Activated CD4-positive, alpha-beta memory T cell treated with anti-CD3 and anti-CD28 coated beads, Interleukin-2, amount 10 ng/mL, durations not matched to agents 7 days and 5 days (primary cell): ENCODE results near the gene EEPD1. TPM values are rescaled to one million over a fixed set of nuclear protein-coding genes. Genes with fewer than 3 reads are reported as not detected.
"Not testable (repeated sequence)": the region's sequence is repeated elsewhere in the genome, so short reads cannot be mapped to it uniquely, and the experiment has no call there.

ENCODE experiments used
- CTCF ChIA-PET: fragments of 350-600 bp; sonication (Branson Sonifier 250); formaldehyde crosslinking; loops from one replicate; lab custom pipeline; 2021; ENCODE audit warnings: antibody characterized with exemption, inconsistent platforms; lab: Charles Lee
- POLR2A ChIA-PET: fragments of 350-600 bp; sonication (Branson Sonifier 250); formaldehyde crosslinking; loops from one replicate; lab custom pipeline; 2021; ENCODE audit warnings: antibody characterized with exemption; lab: Charles Lee
- DNase-seq: peaks from one replicate; pipeline ENCODE4 v3.0.0-alpha.2; 2020
- H3K27ac Mint-ChIP-seq: one replicate; pipeline ENCODE4 v1.8.0; 2021; ENCODE audit warnings: mild to moderate bottlenecking, mixed read lengths
- H3K27me3 Mint-ChIP-seq: one replicate; pipeline ENCODE4 v1.8.0; 2021; ENCODE audit warnings: mixed read lengths
- H3K36me3 Mint-ChIP-seq: one replicate; pipeline ENCODE4 v1.8.0; 2021; ENCODE audit warnings: low read depth, mixed read lengths
- H3K4me1 Mint-ChIP-seq: one replicate; pipeline ENCODE4 v1.8.0; 2021; ENCODE audit warnings: mixed read lengths
- H3K4me3 Mint-ChIP-seq: one replicate; pipeline ENCODE4 v1.8.0; 2021; ENCODE audit warnings: mild to moderate bottlenecking, mixed read lengths
- H3K9me3 Mint-ChIP-seq: one replicate; pipeline ENCODE4 v1.8.0; 2021; ENCODE audit warnings: mixed read lengths
- total RNA-seq, 2 experiments: library from RNA; stranded (reverse); gene quantifications; one replicate each; pipeline ENCODE4 v1.2.3, GENCODE V29; 2021

Gene EEPD1
- total RNA-seq, 2 experiments from 2014 or later = 6.5 to 8.5 TPM

DNA sequence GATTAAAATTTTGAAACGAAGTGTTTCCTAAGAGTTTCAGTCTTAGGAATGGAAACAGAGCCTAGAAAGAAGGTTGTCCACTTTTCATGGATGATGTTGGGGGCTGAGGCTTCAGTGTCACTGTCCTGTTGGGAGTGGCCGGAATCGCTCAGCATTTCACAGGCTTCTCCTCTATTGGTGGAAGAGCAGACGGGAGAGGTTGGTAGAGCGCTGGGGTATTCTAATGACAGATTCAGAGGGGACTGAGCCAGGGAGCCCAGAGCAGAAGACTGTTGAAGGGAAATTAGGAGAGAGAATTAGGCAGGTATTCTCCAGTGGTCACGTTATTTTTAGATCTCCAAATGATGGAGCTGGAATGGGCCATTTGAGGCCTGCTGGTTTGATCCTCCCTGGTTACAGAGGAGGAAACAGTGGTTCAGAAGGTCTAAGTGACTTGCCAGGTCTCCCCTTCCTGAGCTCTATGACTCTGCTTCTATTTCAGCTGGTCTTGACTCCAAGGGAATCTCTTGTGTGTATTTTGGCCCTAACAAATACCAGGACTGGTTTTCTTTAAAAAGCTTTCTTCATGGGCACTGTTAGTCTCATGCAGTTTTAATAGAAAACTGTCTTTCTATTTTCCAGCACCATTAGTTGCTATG is 35.7 kb upstream of the EEPD1 start:
- peaks cover 10% of the 10 kb centered on the region for H3K9me3 Mint-ChIP-seq
- no peak for DNase-seq
- peaks cover 32% of the 10 kb centered on the region for H3K4me1 Mint-ChIP-seq
- H3K27ac Mint-ChIP-seq = no peak overlapping the region
- H3K4me3 Mint-ChIP-seq = no peak overlapping the region
- ChIA-PET POLR2A (interaction anchor here (1.0 kb wide), 1 partner anchor 82 kb away, joined by 3 read pairs; no protein-coding TSS in a partner anchor), CTCF (interaction anchor here (0.6 to 0.9 kb wide), 2 partner anchors 10 to 12 kb away, joined by 3 to 4 read pairs; no protein-coding TSS in a partner anchor)
- peaks cover 40% of the 10 kb centered on the region for H3K27me3 Mint-ChIP-seq
- no peaks in the 10 kb centered on the region for H3K36me3 Mint-ChIP-seq

DNA sequence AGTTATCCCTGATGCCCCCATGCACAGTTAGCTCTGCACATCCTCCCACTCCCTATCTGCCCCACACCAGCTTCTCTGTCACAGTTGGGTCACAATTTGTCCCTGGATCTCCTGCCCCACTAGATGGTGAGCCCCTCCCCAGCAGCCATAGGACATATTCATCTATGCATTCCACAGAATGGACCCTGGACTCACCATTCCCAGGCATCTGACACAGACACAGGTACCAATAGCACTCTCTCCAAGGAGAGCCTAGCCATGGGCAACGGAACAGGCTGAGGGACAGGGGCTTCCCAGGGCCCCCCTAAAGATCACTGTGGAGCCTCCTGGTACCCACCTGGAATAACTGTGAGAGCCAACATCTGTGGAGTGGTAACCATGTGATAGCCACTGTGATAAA is 34.7 kb upstream of the EEPD1 start:
- Mint-ChIP-seq H3K27ac (no peak overlapping the region), H3K36me3 (no peaks in the 10 kb centered on the region), H3K9me3 (peaks cover 10% of the 10 kb centered on the region)

DNA sequence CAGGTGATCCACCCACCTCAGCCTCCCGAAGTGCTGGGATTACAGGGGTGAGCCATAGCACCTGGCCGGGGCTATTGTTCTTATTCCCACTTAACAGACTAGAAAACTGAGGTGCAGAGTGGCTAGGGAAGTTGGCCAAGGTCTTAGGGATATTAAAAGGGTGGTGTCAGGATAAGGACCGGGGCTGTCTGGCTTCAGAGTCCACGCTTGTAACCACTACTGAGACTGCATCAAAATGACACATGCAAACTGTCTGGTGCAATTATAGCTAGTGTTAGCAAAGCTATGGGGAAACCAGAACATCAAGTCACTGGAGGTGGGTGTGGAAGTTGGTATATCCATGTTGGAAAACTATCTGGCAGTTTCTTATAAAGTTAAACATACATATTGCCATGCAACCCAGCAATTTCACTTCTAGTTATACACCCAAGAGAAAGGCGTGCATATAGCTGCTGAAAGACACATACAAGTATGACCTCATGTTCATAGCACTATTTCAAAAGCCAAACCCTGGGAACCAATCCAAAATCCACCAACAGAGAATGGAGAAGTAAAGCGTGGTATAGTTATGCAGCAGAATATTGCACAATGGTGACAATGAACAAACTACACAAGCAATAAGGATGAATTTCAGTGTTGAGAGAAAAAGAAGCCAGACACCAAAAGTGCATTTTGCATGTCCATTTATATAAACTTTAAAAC is 33.9 kb upstream of the EEPD1 start:
- POLR2A ChIA-PET = no interaction called here
- Mint-ChIP-seq H3K27me3 (peaks cover 44% of the 10 kb centered on the region), H3K27ac (no peak overlapping the region), H3K4me3 (no peak overlapping the region), H3K36me3 (no peaks in the 10 kb centered on the region), H3K4me1 (peaks cover 32% of the 10 kb centered on the region), H3K9me3 (peaks cover 10% of the 10 kb centered on the region)
- no peak for DNase-seq
- CTCF ChIA-PET = no interaction called here

More for the DNA sequence above, 34.7 kb upstream of the EEPD1 start:
- Mint-ChIP-seq H3K4me1 (peaks cover 32% of the 10 kb centered on the region), H3K27me3 (peaks cover 40% of the 10 kb centered on the region), H3K4me3 (no peak overlapping the region)
- POLR2A ChIA-PET = no interaction called here
- DNase-seq = no peak
- CTCF ChIA-PET = interaction anchor here (0.9 kb wide), 1 partner anchor 11 kb away, joined by 4 read pairs; no protein-coding TSS in a partner anchor

DNA sequence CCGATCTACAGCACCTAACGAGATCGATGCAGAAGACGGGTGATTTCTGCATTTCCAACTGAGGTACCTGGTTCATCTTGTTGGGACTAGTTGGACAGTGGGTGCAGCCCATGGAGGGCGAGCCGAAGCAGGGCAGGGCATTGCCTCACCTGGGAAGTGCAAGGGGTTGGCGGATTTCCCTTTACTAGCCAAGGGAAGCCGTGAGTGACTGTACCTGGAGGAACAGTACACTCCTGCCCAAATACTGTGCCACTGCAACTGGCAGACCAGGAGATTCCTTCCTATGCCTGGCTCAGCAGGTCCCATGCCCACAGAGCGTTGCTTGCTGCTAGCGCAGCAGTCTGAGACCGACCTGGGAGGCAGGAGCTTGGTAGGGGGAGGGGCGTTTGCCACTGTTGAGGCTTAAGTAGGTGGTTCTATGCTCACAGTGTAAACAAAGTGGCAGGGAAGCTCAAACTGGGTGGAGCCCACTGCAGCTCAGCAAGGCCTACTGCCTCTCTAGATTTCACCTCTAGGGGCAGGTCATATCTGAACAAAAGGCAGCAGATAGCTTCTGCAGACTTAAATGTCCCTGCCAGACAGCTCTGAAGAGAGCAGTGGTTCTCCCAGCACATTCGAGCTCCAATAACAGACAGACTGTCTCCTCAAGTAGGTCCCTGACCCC is 32.9 kb upstream of the EEPD1 start:
- CTCF ChIA-PET, H3K27ac Mint-ChIP-seq, H3K4me3 Mint-ChIP-seq, POLR2A ChIA-PET, DNase-seq, H3K36me3 Mint-ChIP-seq: not testable (repeated sequence)
- H3K4me1 Mint-ChIP-seq = peaks cover 28% of the 10 kb centered on the region
- H3K9me3 Mint-ChIP-seq = peaks cover 12% of the 10 kb centered on the region
- H3K27me3 Mint-ChIP-seq = peaks cover 41% of the 10 kb centered on the region

DNA sequence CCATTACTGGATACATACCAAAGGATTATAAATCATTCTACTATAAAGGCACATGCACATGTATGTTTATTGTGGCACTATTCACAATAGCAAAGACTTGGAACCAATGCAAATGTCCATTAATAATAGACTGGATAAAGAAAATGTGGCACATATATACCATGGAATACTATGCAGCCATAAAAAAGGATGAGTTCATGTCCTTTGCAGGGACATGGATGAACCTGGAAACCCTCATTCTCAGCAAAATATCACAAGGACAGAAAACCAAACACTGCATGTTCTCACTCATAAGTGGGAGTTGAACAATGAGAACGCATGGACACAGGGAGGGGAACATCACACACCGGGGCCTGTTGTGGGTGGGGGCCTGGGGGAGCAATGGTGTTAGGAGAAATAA is 27.4 kb upstream of the EEPD1 start:
- H3K4me3 Mint-ChIP-seq, H3K27ac Mint-ChIP-seq, DNase-seq, H3K4me1 Mint-ChIP-seq, CTCF ChIA-PET, H3K36me3 Mint-ChIP-seq, POLR2A ChIA-PET: not testable (repeated sequence)
- H3K27me3 Mint-ChIP-seq = peaks cover 27% of the 10 kb centered on the region
- H3K9me3 Mint-ChIP-seq = peaks cover 14% of the 10 kb centered on the region

DNA sequence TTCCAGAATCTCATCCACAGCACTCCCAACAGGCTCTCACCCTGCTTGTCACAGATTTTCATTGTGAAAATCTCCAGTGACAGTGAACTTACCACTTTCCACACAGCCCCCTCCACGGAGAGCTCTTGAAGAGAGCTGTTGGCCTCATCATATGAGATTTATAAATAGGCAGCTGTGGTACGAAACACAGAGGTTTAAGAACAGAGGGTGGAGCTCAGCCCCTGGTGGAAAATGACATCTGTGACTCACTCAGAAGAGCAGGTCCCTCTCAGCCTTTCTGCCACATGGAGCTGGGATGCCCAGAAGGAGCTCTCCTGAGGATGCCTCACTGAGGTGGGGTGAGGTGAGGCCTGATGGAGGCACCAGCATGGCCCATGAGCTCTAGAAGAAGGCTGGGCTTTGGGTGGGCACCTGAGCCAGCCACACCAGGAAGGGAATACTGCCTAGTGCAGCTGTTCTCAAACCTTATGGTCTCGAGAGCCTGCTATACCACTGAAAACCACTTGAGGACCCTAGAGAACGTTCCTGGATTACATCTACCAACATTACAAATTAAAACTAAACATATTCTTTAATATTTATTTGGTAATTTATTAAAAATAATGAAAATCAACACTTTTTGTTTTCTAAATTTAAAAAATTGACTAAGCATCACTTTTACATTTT is 25.8 kb upstream of the EEPD1 start:
- peaks cover 17% of the 10 kb centered on the region for H3K27me3 Mint-ChIP-seq
- CTCF ChIA-PET = interaction anchor here (0.8 to 1.0 kb wide), 6 partner anchors 10 to 191 kb away, joined by 3 to 4 read pairs (median 3); no protein-coding TSS in a partner anchor
- H3K4me1 Mint-ChIP-seq = peaks cover 1% of the 10 kb centered on the region
- DNase-seq = no peak
- H3K4me3 Mint-ChIP-seq = no peak overlapping the region
- H3K27ac Mint-ChIP-seq = no peak overlapping the region
- POLR2A ChIA-PET = interaction anchor here (0.6 kb wide), 1 partner anchor 427 kb away, joined by 3 read pairs; no protein-coding TSS in a partner anchor
- H3K9me3 Mint-ChIP-seq = peaks cover 4% of the 10 kb centered on the region
- H3K36me3 Mint-ChIP-seq = no peaks in the 10 kb centered on the region

DNA sequence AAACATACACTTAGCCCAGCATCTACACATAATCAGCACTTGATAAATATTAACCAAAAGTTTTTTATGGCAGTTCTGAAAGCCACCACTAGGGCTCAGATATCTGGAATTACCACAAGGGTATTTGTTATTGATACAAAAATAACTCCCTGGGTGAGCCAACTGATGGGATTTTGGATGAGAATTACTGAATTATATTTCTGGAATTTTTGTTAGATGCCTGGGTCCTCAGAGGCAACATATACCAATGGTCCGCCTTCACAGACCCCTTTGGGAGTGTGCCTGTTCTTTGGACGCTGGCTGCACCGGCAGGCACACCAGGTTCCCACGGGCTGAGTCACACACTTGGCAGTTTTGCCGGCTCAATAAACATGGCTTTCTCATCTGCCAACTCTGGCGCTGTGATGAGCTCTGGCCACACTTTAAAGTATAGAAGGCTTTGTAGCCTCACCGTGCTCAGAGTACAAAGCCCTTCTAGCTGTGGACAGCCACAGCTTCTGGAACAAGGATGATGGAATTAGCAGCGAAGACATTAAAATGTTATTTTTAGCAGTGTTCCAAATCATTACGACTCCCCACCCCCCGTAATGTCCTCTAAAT is 24.5 kb upstream of the EEPD1 start:
- Mint-ChIP-seq H3K27ac (no peak overlapping the region), H3K27me3 (peaks cover 8% of the 10 kb centered on the region), H3K4me1 (peaks cover 1% of the 10 kb centered on the region), H3K4me3 (no peak overlapping the region), H3K36me3 (no peaks in the 10 kb centered on the region), H3K9me3 (peaks cover 4% of the 10 kb centered on the region)
- no peak for DNase-seq
- POLR2A ChIA-PET = no interaction called here
- CTCF ChIA-PET = interaction anchor here (1.1 kb wide), 1 partner anchor 11 kb away, joined by 4 read pairs; no protein-coding TSS in a partner anchor

DNA sequence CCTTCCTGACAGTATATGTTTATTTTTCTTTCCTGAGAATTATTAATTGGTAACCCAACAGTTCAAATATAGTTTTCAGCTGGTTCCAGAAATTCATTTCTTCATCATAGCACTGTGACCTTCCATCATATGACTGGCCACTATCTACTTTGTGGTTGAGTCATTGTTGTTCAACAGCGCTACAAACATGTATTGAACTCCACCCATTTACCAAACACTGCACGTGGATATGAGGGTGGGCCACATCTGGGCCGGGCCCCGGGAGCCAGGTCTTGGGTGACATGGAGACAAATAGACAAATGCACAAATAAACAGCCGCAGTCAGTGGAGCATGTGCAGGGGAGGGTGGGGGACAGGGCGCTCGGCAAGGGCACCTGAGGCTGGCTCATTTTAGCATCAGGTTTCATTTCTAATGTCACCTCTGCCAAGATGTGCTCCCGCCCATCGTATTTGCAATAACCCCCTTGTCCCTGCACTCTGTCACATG is 24.0 kb upstream of the EEPD1 start:
- CTCF ChIA-PET = interaction anchor here (1.1 kb wide), 1 partner anchor 11 kb away, joined by 4 read pairs; no protein-coding TSS in a partner anchor
- H3K27me3 Mint-ChIP-seq = peaks cover 4% of the 10 kb centered on the region

DNA sequence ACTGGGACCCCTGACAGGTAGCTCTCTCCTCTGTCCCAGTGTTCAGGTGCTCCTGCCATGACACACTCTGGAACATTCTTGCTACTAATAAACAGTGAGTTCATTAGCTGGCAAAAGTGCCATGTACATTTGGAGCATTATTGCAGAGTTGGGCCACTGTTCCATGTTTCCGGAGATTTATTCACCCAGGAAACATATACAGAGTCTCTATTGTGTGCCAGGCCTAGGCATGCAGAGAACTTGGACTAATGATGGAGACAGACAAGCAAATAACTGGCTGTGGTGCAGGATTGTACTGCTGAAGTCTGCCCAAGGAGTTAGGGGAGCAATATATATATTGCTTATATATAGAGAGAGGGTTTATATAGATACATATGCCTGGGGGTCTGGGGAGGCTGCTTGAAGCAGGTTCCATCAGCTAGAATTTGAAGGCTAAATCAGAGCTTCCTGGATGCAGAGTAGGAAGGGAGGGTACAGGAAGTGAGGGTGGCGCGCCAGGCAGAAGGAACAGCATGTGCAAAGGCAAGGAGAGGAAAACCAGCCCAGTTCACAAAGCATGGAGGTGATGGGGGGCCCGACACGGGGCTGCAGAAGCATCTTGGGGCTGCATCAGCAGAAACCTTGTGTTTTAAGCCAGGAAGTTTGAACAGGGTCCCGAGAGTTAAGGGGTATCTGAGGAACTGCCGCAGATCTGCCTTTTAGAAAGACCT is 22.7 kb upstream of the EEPD1 start:
- Mint-ChIP-seq H3K9me3 (no peaks in the 10 kb centered on the region), H3K27me3 (peaks cover 1% of the 10 kb centered on the region), H3K4me3 (no peak overlapping the region), H3K36me3 (no peaks in the 10 kb centered on the region), H3K27ac (no peak overlapping the region), H3K4me1 (peaks cover 1% of the 10 kb centered on the region)
- ChIA-PET POLR2A (no interaction called here), CTCF (no interaction called here)
- no peak for DNase-seq

More for the DNA sequence above, 24.0 kb upstream of the EEPD1 start:
- H3K4me3 Mint-ChIP-seq = no peak overlapping the region
- DNase-seq = no peak
- H3K9me3 Mint-ChIP-seq = peaks cover 4% of the 10 kb centered on the region
- POLR2A ChIA-PET = no interaction called here
- H3K36me3 Mint-ChIP-seq = no peaks in the 10 kb centered on the region
- H3K4me1 Mint-ChIP-seq = peaks cover 1% of the 10 kb centered on the region
- H3K27ac Mint-ChIP-seq = no peak overlapping the region

DNA sequence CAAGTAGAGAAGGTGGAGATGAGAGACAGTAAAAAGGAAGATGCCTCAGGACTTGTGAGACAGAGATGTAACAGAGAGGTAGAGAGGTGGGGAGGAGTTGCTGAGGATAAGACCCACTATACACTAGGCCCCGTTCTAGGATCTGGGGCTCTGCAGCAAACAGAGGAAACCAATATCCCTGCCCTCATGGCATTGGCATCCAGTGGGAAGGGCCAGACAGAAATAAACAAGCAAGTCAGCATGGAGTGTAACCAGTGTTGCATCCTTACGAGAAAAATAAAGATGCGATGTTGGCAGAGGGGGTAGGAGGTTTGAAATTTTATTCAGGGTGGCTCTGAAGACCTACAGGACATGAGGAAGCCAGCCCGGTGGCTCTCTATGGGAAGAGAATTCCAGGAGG is 22.0 kb upstream of the EEPD1 start:
- Mint-ChIP-seq H3K4me3 (no peak overlapping the region), H3K27me3 (peaks cover 1% of the 10 kb centered on the region), H3K4me1 (peaks cover 1% of the 10 kb centered on the region), H3K9me3 (no peaks in the 10 kb centered on the region), H3K27ac (no peak overlapping the region), H3K36me3 (no peaks in the 10 kb centered on the region)
- ChIA-PET POLR2A (no interaction called here), CTCF (no interaction called here)
- no peak for DNase-seq

DNA sequence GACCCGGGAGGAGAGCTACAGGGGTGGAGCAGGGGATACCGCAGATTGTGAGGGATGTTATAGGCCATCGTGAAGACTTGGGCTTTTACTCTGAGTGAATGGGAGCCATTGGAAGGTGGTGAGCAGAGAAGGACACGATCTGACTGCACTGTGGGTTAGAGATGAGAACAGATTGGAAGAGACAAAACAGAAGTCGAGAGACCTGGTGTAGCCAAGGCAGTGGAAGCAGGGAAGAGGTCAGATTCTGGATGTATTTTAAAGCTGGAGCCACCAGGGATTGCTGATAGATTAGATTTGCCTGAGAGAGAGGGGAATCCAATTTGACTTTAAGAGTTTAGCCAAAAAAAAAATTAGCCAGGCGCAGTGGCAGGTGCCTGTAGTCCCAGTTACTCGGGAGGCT is 21.6 kb upstream of the EEPD1 start:
- peaks cover 1% of the 10 kb centered on the region for H3K27me3 Mint-ChIP-seq
- H3K9me3 Mint-ChIP-seq = no peaks in the 10 kb centered on the region
- peaks cover 1% of the 10 kb centered on the region for H3K4me1 Mint-ChIP-seq
- no peaks in the 10 kb centered on the region for H3K36me3 Mint-ChIP-seq
- H3K27ac Mint-ChIP-seq = no peak overlapping the region
- no peak overlapping the region for H3K4me3 Mint-ChIP-seq
- DNase-seq = no peak
- CTCF ChIA-PET = interaction anchor here (1.8 kb wide), 1 partner anchor 10 kb away, joined by 4 read pairs; no protein-coding TSS in a partner anchor
- POLR2A ChIA-PET = no interaction called here

DNA sequence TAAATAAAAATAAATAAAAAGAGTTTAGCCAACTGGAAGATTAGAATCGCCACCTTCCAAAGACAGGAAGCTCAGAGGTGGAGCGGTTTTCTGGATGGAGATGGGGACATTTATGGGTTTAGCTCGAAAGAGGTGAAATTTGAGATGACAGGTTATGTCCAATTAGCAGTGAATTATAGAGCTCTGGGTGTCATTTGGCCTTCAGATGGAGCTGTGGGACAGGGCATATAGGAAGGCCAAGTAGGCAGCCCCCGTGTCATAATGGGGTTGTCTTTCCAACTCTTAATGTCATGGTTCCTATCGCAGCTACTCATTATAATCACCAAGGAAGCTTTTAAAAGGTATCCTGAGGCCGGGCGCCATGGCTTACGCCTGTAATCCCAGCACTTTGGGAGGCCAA is 21.0 kb upstream of the EEPD1 start:
- ChIA-PET POLR2A (no interaction called here), CTCF (interaction anchor here (1.8 kb wide), 1 partner anchor 9 kb away, joined by 4 read pairs; no protein-coding TSS in a partner anchor)
- Mint-ChIP-seq H3K36me3 (no peaks in the 10 kb centered on the region), H3K27me3 (peaks cover 1% of the 10 kb centered on the region), H3K27ac (no peak overlapping the region), H3K4me1 (peaks cover 1% of the 10 kb centered on the region), H3K4me3 (no peak overlapping the region), H3K9me3 (no peaks in the 10 kb centered on the region)
- DNase-seq = no peak
